OCI-LY3 (cell line): ENCODE measurements around the gene PPP2R2B.

Experiments used
- EZH2phosphoT487 ChIP-seq: fragments of 200-600 bp; shearing (Covaris generic); IDR thresholded peaks from 2 replicates; pipeline ENCODE4 v1.6.1; 2018; ENCODE audit warnings: antibody characterized with exemption, mixed run types, low read depth
- TF ChIP-seq, protein P1 (sequence below): fragments of 200-600, 300-600 bp; sonication (generic); IDR thresholded peaks from 2 replicates; pipeline ENCODE4 v1.5.1; 2014; ENCODE audit warnings: antibody characterized with exemption, low read length, low read depth

DNA sequence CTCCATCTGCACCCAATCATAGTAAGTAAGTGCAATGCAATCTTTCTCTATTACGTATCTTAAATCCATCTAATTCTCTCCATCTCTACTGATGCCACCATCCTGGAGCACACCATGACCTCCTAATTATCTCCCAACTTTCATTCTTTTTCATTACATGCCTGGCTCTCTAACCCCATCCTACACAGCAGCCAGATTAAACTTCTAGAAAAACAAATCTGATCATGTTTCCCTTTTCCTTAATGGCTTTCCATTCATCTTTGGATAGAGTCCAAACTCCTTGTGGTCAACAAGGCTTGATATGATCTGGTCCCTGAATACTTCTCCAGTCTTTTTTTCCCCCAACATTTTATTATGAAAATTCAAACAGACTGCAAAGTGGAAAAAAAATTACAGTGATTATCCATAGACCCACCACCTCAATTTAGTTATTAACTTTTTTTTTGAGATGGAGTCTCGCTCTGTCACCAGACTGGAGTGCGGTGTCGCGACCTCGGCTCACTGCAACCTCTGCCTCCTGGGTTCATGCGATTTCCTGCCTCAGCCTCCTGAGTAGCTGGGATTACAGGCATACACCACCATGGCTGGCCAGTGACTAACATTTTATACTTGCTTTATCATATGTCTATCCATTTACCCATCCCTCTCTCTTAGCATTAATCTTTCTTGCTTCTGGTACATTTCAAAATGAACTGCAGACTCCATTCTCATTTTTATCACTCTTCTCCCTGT lies 5.2 kb downstream of the PPP2R2B start:
- no peak for TF ChIP-seq EZH2phosphoT487
- TF ChIP-seq, protein P1, sequence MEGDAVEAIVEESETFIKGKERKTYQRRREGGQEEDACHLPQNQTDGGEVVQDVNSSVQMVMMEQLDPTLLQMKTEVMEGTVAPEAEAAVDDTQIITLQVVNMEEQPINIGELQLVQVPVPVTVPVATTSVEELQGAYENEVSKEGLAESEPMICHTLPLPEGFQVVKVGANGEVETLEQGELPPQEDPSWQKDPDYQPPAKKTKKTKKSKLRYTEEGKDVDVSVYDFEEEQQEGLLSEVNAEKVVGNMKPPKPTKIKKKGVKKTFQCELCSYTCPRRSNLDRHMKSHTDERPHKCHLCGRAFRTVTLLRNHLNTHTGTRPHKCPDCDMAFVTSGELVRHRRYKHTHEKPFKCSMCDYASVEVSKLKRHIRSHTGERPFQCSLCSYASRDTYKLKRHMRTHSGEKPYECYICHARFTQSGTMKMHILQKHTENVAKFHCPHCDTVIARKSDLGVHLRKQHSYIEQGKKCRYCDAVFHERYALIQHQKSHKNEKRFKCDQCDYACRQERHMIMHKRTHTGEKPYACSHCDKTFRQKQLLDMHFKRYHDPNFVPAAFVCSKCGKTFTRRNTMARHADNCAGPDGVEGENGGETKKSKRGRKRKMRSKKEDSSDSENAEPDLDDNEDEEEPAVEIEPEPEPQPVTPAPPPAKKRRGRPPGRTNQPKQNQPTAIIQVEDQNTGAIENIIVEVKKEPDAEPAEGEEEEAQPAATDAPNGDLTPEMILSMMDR, result no peak
